Activated CD8-positive, alpha-beta memory T cell treated with anti-CD3 and anti-CD28 coated beads for 1 hour (primary cell): ENCODE data around the gene IFI35.
A peak's percentile ranks its signal among the peaks of the same experiment; 100 is the strongest.
"Not testable (repeated sequence)": the region's sequence is repeated elsewhere in the genome, so short reads cannot be mapped to it uniquely, and the experiment has no call there.

ENCODE experiments used
- DNase-seq, 2 donors: peaks; one replicate each; pipeline ENCODE4 v3.0.0-alpha.2; 2020; ENCODE audit warnings: low read depth in 1 of 2; ENCODE audit errors: extremely low read depth in 1 of 2

The IFI35 gene

DNA sequence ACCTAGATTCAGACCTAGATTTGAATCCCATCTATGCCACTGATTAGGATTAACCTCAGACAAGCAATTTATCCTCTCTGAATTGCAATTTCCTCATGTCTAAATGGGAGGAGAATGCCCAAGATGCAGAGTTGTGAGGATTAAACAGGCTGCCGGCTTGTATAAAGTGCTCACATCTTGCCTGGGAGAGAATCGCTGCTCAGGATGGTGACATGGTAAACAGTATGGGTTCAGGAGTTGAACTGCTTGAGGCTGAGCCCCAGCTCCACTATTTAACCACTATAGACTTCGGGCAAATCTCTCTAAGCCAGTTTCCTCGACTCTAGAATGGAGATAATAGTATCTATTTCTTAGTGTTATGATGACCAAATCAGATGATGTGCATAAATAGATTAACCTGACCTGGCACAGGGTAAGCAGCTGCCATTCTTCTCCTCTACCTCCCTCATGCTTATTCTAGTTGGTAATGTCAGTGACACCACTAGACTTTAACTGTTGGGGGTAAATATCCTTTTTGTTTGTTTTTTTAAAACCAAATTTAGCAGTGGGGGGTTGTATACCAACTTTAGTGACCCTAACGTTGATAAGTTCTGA lies 9.1 kb upstream of the IFI35 start:
- DNase-seq: no peak

DNA sequence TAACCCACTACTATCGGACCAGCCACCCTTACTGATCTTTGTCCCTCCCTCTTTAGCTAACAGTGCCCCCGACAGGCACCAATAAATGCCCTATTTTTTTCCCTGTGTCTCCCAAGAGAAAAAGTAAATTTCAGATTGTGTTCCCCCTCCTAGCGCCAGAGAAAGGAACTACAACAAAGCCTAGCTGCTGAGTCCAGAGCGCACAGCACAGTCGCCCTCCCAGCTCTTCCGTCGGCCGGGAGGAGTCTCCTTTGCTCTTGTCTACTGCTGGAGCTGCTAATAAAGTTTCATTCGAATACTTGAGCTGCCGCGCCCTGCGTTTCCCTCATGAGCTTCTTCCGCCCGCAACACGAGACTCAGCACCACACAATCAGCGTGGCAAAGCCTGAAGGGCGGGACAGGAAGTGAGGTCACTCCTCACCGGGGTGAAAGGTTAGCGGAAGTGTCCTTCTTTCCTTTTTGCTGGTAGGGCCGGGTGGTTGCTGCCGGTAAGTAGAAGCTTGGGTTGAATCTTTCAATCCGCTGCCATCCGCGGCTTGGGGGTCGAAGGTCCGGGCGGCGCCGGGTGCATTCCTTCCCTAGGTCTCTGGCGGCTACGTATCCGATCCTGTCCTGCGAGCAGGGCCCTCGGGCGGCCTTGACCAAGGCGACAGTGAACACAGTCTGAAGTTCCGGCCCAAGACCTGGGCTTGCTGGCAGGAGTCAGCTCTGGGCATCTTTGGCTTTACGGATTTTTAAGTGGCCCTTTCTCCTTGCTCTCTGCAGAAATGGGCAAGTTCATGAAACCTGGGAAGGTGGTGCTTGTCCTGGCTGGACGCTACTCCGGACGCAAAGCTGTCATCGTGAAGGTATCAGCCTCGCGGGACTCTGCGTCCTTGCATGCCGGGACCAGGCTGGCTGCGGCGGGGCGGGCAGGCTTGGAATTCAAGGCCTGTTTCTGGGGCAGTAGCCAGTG lies 8.3 kb upstream of the IFI35 start, which contains the start of gene RPL27:
RPL27 (plus strand) TSS at position 436 of the 955 bp plus-strand sequence; CDS start at position 768, 332 bp downstream.
- peak; percentile 94 for DNase-seq

DNA sequence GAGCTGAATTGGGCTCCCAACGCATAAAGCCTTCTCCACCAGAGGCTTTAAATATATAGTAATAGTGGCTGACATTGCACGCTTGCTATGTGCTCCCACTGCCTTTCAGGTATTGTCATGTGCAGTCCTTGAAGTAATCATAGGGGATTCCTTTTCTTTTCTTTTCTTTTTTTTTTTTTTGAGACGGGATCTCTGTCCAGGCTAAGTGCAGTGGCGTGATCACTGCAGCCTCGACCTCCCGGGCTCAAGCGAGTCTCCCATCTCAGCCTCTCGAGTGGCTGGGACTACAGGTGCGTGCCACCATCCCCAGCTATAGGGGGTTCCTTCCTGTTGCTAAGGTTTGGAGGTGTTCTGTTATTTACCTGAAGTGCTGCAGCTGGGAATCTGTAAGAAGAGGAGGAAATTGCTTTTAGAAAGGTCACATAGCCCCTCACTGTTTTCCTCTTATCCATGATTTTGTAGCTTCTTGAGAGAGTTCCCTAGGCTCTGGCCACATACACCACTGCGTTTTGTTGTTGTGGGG lies 7.5 kb upstream of the IFI35 start:
- DNase-seq: no peak

DNA sequence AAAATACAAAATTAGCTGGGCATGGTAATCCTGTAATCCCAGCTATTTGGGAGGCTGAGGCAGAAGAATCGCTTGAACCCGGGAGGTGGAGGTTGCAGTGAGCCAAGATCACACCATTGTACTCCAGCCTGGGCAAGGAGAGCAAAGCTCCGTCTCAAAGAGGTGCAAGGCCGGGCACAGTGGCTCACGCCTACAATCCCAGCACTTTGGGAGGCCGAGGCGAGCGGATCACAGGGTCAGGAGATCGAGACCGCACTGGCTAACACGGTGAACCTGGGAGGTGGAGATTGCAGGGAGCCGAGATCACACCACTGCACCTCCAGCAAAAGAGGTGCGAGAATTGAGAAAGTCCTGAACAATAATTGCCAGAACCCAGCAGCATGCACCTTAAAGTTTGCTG lies 5.7 kb upstream of the IFI35 start:
- not testable (repeated sequence) for DNase-seq

DNA sequence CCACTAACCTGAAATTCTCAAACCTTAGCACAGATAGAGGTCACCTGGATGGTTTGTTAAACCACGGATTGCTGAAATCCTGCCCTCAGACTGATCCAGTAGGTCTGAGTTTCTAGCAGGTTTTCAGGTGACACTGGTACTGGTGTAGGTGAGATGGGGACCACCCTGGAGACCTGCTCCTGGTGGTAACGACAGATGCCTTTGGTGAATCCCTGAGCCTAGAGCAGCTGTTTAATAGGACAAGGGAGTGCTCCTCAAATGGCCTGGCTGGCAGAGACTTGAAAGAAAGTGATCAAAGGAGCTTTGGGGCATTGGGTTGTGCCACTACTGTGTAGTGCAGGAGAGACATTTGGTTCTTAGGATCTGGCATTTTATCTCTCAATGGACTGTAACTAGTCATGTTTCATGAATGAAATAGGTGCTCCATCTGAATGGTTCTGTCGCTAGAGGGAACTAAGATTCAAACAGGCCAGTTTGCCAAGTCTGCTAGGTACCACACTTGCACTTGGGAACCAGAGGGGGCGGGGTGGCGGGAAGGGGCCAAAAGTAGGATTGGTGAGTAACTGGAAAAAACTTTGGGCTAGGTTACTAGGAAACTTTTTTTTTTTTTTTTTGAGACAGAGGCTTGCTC lies 2.9 kb upstream of the IFI35 start:
- DNase-seq: no peak

DNA sequence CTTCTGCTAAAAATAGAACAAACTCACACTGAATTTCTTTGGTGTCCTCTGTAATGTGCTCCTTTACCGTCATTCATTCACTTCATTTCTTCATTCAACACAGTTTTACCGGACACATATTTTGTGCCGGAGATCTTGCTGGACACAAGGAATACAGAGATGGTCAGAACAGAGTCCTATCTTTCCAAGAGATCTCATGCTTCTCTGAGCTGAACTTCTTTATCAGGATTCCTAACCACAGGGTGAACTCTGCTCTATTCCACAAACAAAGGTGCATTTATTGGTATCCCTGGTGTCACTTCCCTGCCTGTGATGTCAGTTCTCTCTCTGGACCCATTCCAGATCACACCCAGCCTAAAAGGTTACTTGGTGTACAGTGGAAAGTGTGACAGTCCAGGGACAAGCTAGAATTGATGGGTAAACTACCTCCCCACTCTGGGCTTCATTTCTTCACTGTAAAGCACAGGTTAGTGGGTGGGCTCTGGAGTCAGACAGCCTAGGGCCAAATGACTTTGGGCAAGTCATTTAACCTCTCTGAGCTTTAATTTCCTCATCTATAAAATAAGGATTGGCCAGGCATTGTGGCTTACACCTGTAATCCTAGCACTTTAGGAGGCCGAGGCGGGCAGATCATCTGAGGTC lies 4.2 kb downstream of the IFI35 start:
- DNase-seq: no peak

DNA sequence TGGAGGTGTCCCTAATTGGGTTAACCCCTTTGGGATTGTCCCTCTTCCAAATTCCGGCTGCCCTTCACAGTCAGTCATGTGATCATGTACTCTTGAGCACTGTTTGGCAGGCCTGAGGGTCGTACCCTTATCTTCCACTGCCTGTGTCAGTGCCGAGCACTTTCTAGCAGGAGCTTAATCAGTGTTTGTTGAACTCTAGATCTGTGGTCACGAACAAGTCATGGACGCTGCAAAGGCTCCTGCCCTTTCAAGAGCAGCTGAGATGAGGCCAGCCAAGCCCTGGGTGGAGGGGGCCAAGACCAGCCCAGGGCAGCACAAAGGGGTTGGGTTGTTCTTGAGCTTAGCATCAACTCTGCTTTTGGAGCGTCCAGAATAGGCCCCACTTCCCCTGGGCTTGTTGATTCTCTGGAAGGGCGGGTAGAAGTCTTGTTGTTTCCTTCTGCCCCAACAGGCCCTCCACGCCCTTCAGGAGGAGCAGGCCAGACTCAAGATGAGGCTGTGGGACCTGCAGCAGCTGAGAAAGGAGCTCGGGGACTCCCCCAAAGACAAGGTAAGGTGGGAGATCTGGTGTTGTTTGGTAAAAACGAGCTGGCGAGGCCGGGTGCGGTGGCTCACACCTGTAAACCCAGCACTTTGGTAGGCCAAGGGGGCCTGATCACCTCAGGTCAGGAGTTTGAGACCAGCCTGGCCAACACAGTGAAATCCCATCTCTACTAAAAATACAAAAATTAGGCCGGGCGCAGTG lies 5.3 kb downstream of the IFI35 start:
- DNase-seq: no peak

DNA sequence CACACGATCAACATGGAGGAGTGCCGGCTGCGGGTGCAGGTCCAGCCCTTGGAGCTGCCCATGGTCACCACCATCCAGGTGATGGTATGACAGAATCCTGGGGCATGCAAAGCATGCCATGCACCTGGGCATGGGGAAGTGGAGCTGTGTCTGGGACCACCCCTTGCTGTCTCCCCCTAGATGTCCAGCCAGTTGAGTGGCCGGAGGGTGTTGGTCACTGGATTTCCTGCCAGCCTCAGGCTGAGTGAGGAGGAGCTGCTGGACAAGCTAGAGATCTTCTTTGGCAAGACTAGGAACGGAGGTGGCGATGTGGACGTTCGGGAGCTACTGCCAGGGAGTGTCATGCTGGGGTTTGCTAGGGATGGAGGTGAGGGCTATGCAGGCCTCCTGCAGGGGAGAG lies 6.7 kb downstream of the IFI35 start:
- no peak for DNase-seq

DNA sequence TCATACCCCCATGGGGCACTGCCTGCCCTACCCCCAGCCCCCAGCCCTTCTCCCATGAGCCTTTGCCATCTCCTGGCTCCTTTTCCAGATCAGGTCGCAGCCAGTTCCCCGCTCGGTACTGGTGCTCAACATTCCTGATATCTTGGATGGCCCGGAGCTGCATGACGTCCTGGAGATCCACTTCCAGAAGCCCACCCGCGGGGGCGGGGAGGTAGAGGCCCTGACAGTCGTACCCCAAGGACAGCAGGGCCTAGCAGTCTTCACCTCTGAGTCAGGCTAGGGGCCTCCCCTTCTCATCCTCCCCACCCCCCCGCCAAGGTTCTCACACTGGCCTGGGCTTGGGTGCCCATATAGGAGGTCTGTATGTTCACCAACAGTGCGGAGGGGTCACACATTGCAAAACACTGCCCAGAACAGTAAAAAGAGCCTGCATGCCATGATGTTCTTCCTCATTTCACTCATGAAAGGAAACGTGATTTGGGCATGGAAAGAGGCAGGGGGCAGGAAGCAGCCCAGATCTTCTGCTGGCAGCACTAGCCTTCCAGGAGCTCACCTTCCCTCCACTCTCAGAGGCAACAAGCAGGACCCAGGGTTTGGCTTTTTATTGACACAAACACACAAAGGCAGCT lies 7.5 kb downstream of the IFI35 start:
- DNase-seq: no peak

DNA sequence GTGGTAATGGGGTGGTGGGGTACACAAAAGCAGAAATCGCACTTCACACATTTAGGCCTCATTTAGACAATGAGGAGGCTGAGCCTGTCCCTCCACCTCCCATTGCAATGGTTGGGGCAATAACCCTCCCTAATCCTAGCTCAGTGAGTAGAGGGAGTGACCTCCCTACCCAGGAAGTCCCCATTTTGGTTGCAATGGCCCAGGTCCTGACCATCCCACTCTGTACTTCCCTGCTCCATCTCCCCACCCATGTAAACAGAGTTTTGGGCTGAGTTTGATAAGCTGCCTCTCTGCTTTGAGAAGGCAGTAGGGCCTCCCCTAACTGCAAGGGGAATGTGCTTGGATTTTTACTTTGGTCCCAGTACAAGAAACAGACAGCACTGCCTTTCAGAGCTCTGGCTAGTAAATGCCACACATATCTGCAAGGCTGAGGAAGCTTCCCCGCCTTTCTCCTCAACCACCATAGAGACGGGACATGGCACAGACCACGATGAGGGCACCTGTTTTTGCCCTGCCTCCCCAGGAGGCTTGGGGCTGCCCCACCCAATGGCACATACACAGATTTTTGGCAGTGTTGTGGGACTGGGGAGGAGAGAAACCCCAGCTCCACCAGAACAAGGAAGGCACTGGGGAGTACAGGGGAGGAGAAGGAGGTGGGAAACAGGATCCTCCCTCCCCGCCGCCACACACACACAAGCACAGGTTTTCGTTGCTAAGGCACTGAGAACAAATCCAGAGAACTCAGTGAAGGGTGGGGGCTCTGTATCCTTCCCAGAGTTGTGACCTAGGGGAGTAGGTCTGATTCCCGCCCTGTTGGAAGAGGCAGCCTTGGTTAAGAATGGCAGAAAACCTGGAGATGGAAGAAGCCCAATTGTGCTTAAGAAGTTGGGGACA lies 8.3 kb downstream of the IFI35 start:
- DNase-seq: no peak

DNA sequence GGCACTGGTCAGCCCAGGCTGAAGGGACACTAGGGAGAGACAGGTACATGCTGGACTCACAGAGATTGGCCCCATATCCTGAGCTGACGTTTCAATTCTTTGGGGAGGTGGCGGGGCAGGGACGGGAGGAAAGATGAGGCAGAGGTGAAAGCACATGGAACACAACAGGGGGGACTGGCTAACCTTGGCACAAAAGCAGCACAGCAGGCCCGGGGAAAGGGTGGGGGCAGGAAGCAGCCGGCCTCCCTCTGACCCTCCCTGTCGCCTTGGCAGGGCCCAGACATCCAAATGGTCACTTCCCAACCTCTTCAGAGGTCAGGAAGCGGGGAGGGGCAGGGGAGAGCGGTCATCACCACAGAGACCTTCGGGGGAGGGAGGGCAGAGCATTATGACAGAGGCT lies 9.0 kb downstream of the IFI35 start:
- no peak for DNase-seq

DNA sequence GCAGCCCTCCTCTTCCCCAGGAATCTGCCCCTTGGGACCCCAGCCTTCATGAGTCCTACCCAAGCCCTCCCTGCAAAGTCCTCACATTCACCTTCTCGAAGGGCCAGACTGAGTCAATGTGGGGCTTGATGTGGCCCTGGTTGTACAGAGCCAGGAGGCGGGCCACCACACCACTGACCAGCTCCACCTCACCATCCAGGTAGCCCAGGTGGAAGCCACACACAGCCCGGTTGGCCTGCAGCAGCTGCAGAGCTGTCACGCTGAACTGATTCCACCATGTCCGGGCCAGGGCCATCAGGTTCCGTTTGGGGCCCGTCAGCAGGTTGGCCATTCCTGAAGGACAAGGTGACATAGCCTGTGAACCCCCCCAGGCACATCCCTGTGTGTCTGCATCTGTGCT lies 9.6 kb downstream of the IFI35 start:
- DNase-seq: no peak

DNA sequence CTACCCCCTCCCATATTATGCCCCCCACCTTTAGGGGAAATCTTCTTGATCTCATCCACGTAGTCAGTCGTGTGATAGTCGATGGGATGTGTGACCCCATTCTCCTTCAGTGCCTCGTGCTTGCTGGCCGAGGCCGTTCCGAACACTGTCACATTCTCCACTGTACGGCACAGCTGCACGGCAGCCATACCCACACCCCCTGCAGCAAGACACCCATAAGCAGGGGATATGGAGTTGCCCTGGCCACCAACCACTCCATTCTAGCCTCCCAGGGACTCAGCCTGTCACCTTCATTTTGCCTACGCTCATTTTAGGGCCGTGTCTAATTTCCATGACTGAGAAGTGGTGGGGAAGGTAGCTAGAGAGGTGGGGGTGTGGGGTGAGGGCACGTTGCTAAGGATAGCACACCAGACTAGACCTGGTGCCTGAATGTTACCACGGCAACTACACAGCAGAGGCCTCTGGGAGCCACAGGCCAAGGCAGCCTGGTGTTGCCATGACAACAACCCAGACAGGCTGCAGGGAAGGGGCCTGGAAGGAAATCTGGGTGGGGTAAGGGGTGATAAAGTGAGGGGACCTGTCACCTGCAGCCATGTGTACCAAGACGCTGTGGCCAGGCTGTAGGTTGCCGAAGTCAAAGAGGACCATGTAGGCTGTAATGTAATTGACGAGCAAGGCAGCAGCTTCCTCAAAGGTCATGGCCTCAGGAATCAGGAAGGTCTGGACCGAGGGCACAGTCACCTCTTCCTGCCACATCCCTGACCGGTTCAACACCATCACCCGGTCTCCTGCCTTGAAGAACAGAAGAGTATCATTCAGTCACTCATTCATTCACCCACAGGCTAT lies 11.6 kb downstream of the IFI35 start:
- no peak for DNase-seq

DNA sequence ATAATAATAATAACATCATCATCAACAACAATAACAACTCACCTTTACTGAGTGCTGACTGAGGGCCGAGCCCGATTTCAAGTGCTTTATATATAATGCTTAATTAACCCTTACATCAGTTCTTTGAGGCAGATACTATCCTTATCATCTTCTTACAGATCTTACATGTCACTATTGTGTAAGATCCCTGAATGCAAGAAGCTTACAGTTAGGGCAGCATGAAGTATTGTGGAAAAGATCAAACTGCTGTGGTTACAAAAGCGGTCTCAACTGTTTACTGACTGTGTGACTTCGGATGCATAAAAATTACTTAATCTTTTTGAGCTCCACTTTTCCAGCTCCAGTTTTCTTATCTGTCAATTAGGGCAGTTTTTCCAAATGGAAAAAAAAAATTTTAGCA lies 12.3 kb downstream of the IFI35 start:
- DNase-seq: no peak

DNA sequence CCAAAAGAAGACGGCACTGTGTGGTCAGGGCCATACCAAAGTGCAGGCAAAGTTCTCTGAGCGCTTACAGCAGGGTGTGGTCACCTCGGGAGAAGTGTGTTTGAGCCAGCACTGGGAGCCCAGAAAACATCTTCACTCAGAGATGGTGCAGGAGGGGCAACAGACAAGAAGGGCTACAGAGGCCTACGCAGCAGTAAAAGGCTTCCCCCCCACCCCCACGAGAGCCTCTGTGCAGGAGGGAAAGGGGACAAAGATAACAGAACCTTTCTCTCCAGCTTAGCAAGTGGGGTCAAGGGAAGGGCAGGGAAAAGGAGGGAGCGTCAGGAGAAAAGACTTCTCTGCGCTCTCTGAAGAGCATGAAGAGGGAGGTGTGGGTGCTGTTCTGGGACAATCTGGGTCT lies 12.8 kb downstream of the IFI35 start:
- DNase-seq: no peak

DNA sequence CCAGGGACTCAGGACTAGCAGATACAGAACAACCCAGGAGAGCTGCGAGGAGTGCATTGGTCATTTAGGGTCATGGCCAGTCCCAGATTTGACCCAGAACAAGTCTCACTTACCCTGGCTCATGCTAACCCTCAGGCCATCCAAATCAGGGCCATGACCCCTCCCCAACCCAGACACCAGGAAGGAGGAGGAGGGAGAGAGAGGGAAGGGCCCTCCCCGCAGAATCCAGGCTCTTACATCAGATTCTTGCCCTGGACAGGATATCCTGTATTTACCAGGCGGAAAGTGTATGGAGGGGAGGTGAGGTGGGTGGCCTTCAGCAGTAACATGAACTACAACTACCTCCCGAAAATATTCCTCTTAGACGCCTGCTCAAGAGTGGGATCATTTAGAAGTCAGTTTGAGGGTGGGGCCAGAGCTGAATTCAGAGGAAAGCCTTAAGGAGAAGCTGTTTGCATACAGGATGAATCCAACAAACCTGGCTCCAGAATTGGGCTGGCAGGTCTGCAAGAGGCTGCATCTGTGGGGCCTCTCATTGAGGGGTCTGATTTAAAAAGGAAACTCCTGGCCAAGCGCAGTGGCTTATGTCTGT lies 13.5 kb downstream of the IFI35 start:
- DNase-seq: no peak
